Measurements from ENCODE around the gene WASF2. TPM values are rescaled to one million over a fixed set of nuclear protein-coding genes. Genes with fewer than 3 reads are reported as not detected.
A peak's percentile ranks its signal among the peaks of the same experiment; 100 is the strongest.

WASF2 gene
- total RNA-seq, 1 experiment from 2014 or later, result 104 TPM

GRCh38 chr1:27402349-27402754 lies 87.6 kb downstream of the WASF2 start:
- POLR2A ChIA-PET, result interaction anchor here (0.7 to 1.6 kb wide), 2 partner anchors 26 to 125 kb away, joined by 3 read pairs; no protein-coding TSS in a partner anchor

GRCh38 chr1:27400963-27401341 lies 89.0 kb downstream of the WASF2 start:
- peaks cover 73% of the 10 kb centered on the region for H3K4me1 Mint-ChIP-seq
- H3K9me3 Mint-ChIP-seq, result no peaks in the 10 kb centered on the region
- H3K36me3 Mint-ChIP-seq, result no peaks in the 10 kb centered on the region
- DNase-seq (ENCODE audit: low spot score) (no peak), ATAC-seq (no peak)
- ChIA-PET CTCF (interaction anchor here (1.0 to 2.4 kb wide), 8 partner anchors 10 to 205 kb away, joined by 3 to 15 read pairs (median 4); partner anchors contain the start of genes AHDC1 and MAP3K6), POLR2A (interaction anchor here (1.0 to 1.6 kb wide), 2 partner anchors 29 to 126 kb away, joined by 3 read pairs; no protein-coding TSS in a partner anchor)
- H3K27ac Mint-ChIP-seq, result no peak overlapping the region
- H3K4me3 Mint-ChIP-seq, result no peak overlapping the region
- H3K27me3 Mint-ChIP-seq (ENCODE audit: low read depth), result no peaks in the 10 kb centered on the region
- TF ChIP-seq ZNF423 (CRISPR knock-in tag; IDR thresholded peaks at IDR 0.05) (no peak), ZNF121 (CRISPR knock-in tag; IDR thresholded peaks at IDR 0.05) (no peak), ZBTB21 (CRISPR knock-in tag; IDR thresholded peaks at IDR 0.05; ENCODE audit: borderline replicate concordance) (no peak), EMX1 (CRISPR knock-in tag; IDR thresholded peaks at IDR 0.05) (no peak), ZNF512 (CRISPR knock-in tag; IDR thresholded peaks at IDR 0.05; ENCODE audit: borderline replicate concordance) (no peak), ERG (CRISPR knock-in tag; IDR thresholded peaks at IDR 0.05) (no peak), FOXK1 (CRISPR knock-in tag; IDR thresholded peaks at IDR 0.05) (no peak), ZNF396 (CRISPR knock-in tag; IDR thresholded peaks at IDR 0.05; ENCODE audit: borderline replicate concordance) (no peak), ESRRA (CRISPR knock-in tag; IDR thresholded peaks at IDR 0.05; ENCODE audit: borderline replicate concordance) (no peak), ATF1 (CRISPR knock-in tag; IDR thresholded peaks at IDR 0.05) (no peak), USF1 (CRISPR knock-in tag; IDR thresholded peaks at IDR 0.05) (no peak), HMGA2 (CRISPR knock-in tag; IDR thresholded peaks at IDR 0.05) (no peak)
- TF ChIP-seq, protein P1, sequence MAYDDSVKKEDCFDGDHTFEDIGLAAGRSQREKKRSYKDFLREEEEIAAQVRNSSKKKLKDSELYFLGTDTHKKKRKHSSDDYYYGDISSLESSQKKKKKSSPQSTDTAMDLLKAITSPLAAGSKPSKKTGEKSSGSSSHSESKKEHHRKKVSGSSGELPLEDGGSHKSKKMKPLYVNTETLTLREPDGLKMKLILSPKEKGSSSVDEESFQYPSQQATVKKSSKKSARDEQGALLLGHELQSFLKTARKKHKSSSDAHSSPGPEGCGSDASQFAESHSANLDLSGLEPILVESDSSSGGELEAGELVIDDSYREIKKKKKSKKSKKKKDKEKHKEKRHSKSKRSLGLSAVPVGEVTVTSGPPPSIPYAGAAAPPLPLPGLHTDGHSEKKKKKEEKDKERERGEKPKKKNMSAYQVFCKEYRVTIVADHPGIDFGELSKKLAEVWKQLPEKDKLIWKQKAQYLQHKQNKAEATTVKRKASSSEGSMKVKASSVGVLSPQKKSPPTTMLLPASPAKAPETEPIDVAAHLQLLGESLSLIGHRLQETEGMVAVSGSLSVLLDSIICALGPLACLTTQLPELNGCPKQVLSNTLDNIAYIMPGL (CRISPR knock-in tag; IDR thresholded peaks at IDR 0.05), result no peak
- TF ChIP-seq, protein P2, sequence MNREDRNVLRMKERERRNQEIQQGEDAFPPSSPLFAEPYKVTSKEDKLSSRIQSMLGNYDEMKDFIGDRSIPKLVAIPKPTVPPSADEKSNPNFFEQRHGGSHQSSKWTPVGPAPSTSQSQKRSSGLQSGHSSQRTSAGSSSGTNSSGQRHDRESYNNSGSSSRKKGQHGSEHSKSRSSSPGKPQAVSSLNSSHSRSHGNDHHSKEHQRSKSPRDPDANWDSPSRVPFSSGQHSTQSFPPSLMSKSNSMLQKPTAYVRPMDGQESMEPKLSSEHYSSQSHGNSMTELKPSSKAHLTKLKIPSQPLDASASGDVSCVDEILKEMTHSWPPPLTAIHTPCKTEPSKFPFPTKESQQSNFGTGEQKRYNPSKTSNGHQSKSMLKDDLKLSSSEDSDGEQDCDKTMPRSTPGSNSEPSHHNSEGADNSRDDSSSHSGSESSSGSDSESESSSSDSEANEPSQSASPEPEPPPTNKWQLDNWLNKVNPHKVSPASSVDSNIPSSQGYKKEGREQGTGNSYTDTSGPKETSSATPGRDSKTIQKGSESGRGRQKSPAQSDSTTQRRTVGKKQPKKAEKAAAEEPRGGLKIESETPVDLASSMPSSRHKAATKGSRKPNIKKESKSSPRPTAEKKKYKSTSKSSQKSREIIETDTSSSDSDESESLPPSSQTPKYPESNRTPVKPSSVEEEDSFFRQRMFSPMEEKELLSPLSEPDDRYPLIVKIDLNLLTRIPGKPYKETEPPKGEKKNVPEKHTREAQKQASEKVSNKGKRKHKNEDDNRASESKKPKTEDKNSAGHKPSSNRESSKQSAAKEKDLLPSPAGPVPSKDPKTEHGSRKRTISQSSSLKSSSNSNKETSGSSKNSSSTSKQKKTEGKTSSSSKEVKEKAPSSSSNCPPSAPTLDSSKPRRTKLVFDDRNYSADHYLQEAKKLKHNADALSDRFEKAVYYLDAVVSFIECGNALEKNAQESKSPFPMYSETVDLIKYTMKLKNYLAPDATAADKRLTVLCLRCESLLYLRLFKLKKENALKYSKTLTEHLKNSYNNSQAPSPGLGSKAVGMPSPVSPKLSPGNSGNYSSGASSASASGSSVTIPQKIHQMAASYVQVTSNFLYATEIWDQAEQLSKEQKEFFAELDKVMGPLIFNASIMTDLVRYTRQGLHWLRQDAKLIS (CRISPR knock-in tag; IDR thresholded peaks at IDR 0.05; ENCODE audit: borderline replicate concordance), result no peak
- TF ChIP-seq, protein P3, sequence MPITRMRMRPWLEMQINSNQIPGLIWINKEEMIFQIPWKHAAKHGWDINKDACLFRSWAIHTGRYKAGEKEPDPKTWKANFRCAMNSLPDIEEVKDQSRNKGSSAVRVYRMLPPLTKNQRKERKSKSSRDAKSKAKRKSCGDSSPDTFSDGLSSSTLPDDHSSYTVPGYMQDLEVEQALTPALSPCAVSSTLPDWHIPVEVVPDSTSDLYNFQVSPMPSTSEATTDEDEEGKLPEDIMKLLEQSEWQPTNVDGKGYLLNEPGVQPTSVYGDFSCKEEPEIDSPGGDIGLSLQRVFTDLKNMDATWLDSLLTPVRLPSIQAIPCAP (CRISPR knock-in tag; IDR thresholded peaks at IDR 0.05), result no peak
- TF ChIP-seq, protein P4, sequence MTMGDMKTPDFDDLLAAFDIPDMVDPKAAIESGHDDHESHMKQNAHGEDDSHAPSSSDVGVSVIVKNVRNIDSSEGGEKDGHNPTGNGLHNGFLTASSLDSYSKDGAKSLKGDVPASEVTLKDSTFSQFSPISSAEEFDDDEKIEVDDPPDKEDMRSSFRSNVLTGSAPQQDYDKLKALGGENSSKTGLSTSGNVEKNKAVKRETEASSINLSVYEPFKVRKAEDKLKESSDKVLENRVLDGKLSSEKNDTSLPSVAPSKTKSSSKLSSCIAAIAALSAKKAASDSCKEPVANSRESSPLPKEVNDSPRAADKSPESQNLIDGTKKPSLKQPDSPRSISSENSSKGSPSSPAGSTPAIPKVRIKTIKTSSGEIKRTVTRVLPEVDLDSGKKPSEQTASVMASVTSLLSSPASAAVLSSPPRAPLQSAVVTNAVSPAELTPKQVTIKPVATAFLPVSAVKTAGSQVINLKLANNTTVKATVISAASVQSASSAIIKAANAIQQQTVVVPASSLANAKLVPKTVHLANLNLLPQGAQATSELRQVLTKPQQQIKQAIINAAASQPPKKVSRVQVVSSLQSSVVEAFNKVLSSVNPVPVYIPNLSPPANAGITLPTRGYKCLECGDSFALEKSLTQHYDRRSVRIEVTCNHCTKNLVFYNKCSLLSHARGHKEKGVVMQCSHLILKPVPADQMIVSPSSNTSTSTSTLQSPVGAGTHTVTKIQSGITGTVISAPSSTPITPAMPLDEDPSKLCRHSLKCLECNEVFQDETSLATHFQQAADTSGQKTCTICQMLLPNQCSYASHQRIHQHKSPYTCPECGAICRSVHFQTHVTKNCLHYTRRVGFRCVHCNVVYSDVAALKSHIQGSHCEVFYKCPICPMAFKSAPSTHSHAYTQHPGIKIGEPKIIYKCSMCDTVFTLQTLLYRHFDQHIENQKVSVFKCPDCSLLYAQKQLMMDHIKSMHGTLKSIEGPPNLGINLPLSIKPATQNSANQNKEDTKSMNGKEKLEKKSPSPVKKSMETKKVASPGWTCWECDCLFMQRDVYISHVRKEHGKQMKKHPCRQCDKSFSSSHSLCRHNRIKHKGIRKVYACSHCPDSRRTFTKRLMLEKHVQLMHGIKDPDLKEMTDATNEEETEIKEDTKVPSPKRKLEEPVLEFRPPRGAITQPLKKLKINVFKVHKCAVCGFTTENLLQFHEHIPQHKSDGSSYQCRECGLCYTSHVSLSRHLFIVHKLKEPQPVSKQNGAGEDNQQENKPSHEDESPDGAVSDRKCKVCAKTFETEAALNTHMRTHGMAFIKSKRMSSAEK (CRISPR knock-in tag; IDR thresholded peaks at IDR 0.05; ENCODE audit: borderline replicate concordance), result no peak

More at GRCh38 chr1:27402349-27402754, 87.6 kb downstream of the WASF2 start:
- no peak overlapping the region for H3K4me3 Mint-ChIP-seq
- DNase-seq (ENCODE audit: low spot score), result peak; percentile 69
- peak overlapping the region; percentile 91 for H3K27ac Mint-ChIP-seq
- H3K4me1 Mint-ChIP-seq, result peaks cover 78% of the 10 kb centered on the region
- no peaks in the 10 kb centered on the region for H3K27me3 Mint-ChIP-seq (ENCODE audit: low read depth)
- ATAC-seq, result peak; percentile 18
- no peaks in the 10 kb centered on the region for H3K9me3 Mint-ChIP-seq
- TF ChIP-seq TEAD1 (CRISPR knock-in tag; IDR thresholded peaks at IDR 0.05) (0 out of 2 replicates have a peak, but pooled peaks have one; percentile 21), FOXJ3 (CRISPR knock-in tag; IDR thresholded peaks at IDR 0.05; ENCODE audit: borderline replicate concordance) (no peak), HMGA2 (CRISPR knock-in tag; IDR thresholded peaks at IDR 0.05) (no peak), ZNF671 (CRISPR knock-in tag; IDR thresholded peaks at IDR 0.05) (no peak), GTF2I (CRISPR knock-in tag; conservative IDR thresholded peaks at IDR 0.05) (no peak), RELA (CRISPR knock-in tag; IDR thresholded peaks at IDR 0.05; ENCODE audit: borderline replicate concordance) (no peak), NR2C2 (CRISPR knock-in tag; IDR thresholded peaks at IDR 0.05) (no peak), FOXK1 (CRISPR knock-in tag; IDR thresholded peaks at IDR 0.05) (0 out of 2 replicates have a peak, but pooled peaks have one; percentile 11), ESRRA (CRISPR knock-in tag; IDR thresholded peaks at IDR 0.05; ENCODE audit: borderline replicate concordance) (no peak), CREB1 (CRISPR knock-in tag; IDR thresholded peaks at IDR 0.05) (0 out of 2 replicates have a peak, but pooled peaks have one; percentile 11), SMAD4 (CRISPR knock-in tag; IDR thresholded peaks at IDR 0.05) (no peak), NR3C1 (CRISPR knock-in tag; conservative IDR thresholded peaks at IDR 0.05; ENCODE audit: low read depth) (no peak)
- CTCF ChIA-PET, result interaction anchor here (0.6 to 5.0 kb wide), 31 partner anchors 9 to 940 kb away, joined by 3 to 38 read pairs (median 5); partner anchors contain the start of genes MAP3K6 and WASF2
- peaks cover 4% of the 10 kb centered on the region for H3K36me3 Mint-ChIP-seq

Data from WTC11 (cell line).